ENCODE data around the gene SPSB4.

SPSB4 gene

DNA sequence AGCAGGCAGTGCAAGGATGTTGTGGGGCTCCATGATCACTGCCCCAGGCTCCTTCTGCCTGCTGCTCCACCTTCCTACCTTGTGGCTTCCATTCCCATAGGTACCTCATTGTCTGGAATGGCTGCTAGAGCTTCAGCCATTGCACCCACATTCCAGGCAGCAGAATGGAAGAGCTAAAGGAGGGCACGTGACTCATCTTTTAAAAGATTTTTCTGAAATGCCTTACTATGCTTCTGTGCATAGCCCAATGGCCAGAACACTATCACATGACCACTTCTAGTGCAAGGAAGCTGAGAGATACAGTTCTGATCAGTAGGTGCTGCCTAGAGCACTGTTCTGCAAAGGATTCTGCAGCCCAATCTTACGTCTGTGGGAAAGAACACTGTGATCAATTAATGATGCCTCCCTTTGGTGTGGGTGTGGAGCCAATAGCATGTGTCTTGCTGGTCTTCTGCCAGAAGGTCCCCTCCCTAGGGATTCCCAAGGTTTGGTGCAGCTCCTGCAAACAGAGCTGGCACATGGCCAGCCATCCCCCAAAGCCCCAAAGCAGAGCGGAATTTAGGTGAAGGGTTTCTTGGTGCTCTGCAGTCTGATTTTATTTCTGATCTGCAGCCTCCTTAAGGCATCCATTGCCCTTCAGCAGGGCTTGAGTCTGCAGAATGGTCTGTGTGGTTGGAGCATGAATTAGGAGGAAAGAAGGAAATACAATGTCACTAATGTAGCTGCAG, 34.4 kb downstream of the SPSB4 start:
- ATAC-seq, result no peak
- TF ChIP-seq RARB (CRISPR knock-in tag; IDR thresholded peaks at IDR 0.05), result no peak
- TF ChIP-seq TCF4 (CRISPR knock-in tag; IDR thresholded peaks at IDR 0.05; ENCODE audit: borderline replicate concordance), result no peak
- no peak for TF ChIP-seq TSHZ2 (CRISPR knock-in tag; IDR thresholded peaks at IDR 0.05)
- no peak for TF ChIP-seq PPARA (CRISPR knock-in tag; IDR thresholded peaks at IDR 0.05; ENCODE audit: borderline replicate concordance)
- TF ChIP-seq ZNF70 (CRISPR knock-in tag; IDR thresholded peaks at IDR 0.05), result no peak
- no peak for TF ChIP-seq BACH2 (CRISPR knock-in tag; IDR thresholded peaks at IDR 0.05; ENCODE audit: borderline replicate concordance)
- no peak for TF ChIP-seq CSRNP3 (CRISPR knock-in tag; IDR thresholded peaks at IDR 0.05)
- TF ChIP-seq, protein P1, sequence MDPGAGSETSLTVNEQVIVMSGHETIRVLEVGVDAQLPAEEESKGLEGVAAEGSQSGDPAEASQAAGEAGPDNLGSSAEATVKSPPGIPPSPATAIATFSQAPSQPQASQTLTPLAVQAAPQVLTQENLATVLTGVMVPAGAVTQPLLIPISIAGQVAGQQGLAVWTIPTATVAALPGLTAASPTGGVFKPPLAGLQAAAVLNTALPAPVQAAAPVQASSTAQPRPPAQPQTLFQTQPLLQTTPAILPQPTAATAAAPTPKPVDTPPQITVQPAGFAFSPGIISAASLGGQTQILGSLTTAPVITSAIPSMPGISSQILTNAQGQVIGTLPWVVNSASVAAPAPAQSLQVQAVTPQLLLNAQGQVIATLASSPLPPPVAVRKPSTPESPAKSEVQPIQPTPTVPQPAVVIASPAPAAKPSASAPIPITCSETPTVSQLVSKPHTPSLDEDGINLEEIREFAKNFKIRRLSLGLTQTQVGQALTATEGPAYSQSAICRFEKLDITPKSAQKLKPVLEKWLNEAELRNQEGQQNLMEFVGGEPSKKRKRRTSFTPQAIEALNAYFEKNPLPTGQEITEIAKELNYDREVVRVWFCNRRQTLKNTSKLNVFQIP (CRISPR knock-in tag; IDR thresholded peaks at IDR 0.05; ENCODE audit: borderline replicate concordance, low read depth), result no peak
- no peak for TF ChIP-seq ARNTL (CRISPR knock-in tag; IDR thresholded peaks at IDR 0.05; ENCODE audit: borderline replicate concordance, low read depth)
- TF ChIP-seq, protein P2, sequence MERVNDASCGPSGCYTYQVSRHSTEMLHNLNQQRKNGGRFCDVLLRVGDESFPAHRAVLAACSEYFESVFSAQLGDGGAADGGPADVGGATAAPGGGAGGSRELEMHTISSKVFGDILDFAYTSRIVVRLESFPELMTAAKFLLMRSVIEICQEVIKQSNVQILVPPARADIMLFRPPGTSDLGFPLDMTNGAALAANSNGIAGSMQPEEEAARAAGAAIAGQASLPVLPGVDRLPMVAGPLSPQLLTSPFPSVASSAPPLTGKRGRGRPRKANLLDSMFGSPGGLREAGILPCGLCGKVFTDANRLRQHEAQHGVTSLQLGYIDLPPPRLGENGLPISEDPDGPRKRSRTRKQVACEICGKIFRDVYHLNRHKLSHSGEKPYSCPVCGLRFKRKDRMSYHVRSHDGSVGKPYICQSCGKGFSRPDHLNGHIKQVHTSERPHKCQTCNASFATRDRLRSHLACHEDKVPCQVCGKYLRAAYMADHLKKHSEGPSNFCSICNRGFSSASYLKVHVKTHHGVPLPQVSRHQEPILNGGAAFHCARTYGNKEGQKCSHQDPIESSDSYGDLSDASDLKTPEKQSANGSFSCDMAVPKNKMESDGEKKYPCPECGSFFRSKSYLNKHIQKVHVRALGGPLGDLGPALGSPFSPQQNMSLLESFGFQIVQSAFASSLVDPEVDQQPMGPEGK (CRISPR knock-in tag; IDR thresholded peaks at IDR 0.05; ENCODE audit: borderline replicate concordance), result no peak

DNA sequence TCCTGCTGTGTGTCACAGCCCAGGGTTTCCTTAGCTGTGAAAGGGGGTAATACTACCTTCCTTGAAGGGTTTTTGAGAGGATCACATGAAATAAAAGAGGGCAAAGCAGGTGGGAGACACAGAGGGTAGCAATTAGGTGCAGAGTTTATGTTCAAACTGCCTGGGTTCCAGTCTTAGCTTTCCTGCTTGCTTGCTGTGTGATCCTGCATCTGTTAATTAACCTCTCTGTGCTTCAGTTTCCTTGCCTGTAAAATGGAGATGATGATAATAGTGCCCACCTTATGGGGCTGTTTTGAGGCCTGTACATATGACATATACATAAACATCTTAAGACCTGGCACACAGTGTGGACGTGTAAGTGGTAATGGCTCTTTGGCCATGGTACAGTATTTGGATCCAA, 35.0 kb downstream of the SPSB4 start:
- TF ChIP-seq ZNF565 (CRISPR knock-in tag; conservative IDR thresholded peaks at IDR 0.05; ENCODE audit: low read depth) (no peak), ZNF8 (CRISPR knock-in tag; IDR thresholded peaks at IDR 0.05) (no peak), ISL1 (CRISPR knock-in tag; IDR thresholded peaks at IDR 0.05) (no peak), CSDC2 (CRISPR knock-in tag; IDR thresholded peaks at IDR 0.05) (no peak), TOX (CRISPR knock-in tag; IDR thresholded peaks at IDR 0.05; ENCODE audit: borderline replicate concordance) (no peak), PPARA (CRISPR knock-in tag; IDR thresholded peaks at IDR 0.05; ENCODE audit: borderline replicate concordance) (no peak), CSRNP3 (CRISPR knock-in tag; IDR thresholded peaks at IDR 0.05) (no peak), TCF4 (CRISPR knock-in tag; IDR thresholded peaks at IDR 0.05; ENCODE audit: borderline replicate concordance) (no peak), ARNTL (CRISPR knock-in tag; IDR thresholded peaks at IDR 0.05; ENCODE audit: borderline replicate concordance, low read depth) (no peak)
- TF ChIP-seq, protein P1 (CRISPR knock-in tag; IDR thresholded peaks at IDR 0.05; ENCODE audit: borderline replicate concordance, low read depth), result no peak
- ATAC-seq, result no peak
